ENCODE data around the gene SUN1.
A peak's percentile ranks its signal among the peaks of the same experiment; 100 is the strongest.

SUN1 gene

DNA sequence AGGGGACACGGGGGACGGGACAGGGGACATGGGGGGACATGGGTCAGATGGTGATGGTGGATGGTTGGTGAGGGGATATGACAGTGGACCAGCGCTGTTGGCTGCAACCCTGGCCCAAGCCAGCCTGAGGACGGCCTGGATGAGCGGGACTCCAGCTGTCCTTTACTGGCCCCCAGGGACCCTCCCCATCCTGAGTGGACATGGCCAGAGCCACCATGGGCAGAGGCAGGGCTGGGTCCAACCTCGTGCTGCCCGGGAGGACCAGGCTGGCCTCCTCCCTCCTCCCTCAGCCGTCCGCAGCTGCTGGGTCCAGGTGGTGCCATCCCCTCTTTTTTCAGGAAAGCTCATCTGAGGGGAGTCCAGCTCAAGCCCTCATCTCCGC is 74.5 kb downstream of the SUN1 start:
- no peak for DNase-seq (ENCODE audit: low read depth in 2 of 2)

DNA sequence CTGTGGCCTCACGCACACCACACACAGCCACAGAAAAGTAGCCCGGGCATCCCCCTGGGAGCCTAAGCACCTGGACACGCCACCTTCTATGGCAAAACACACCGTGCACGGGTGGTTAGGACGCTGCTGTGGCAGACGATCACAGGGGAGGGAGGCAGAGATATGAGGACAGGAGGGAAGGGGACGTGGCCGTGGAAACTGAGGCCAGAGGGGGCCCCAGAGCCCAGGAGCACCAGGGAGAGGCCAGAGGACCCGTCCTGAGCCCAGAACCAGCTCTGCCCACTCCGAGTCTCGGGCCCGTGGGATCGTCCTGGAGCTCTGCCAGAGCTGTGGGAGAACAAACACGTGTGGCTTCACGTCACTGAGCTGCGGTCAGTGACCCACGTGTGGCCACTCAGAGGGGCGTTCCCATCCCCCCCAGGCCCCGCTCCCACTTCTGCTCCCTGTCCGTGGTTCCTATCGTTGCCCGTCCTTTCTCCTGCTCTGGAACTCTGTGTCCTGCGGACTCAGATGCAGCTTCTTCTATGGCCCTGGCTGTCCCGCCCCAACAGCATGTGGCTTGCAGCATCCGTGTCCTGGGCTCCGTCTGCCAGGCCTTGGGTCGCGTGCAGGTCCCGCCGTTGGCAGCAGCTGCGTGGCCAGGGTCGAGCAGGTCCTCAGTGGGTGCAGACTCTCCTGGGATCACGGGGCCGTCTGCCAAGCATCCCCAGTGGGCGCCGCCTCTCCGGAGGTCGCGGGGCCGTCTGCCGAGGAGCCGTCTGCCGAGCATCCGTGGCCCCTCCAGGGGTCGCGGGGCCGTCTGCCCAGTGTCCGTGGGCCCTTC is 75.1 kb downstream of the SUN1 start:
- no peak for DNase-seq (ENCODE audit: low read depth in 2 of 2)

- DNase-seq (ENCODE audit: low read depth in 2 of 2), result no peak
These were observed 75.9 kb downstream of the SUN1 start for GRCh38 chr7:908159-908581.

DNA sequence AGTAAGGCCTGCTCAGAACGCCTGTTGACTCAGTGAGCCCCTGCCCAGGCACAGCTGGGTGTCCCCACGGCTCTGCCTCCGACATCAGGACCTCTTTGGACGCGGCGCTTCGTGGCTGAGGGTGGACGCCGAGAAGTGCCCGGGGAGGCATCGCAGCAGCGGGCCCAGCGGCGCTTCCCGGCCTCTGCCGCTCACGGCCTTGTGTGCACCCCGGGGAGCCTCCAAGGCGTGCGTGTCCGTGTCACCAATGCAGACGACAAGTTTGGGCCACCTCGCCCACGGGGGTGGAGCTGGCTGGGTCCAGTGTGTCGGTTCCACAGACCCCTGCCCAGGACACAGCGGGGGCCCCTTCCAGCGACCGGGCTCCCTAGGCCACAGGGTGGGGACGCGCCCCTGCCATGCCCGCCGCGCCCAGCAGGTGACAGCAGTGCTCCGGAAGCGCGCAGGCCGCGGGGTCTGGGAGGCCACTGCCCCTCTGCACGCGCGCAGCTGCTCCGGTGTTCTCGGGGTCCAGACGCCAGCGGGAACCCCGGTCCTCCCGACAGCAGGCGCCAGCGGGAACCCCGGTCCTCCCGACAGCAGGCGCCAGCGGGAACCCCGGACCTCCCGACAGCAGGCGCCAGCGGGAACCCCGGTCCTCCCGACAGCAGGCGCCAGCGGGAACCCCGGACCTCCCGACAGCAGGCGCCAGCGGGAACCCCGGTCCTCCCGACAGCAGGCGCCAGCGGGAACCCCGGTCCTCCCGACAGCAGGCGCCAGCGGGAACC is 76.5 kb downstream of the SUN1 start:
- DNase-seq (ENCODE audit: low read depth in 2 of 2), result peak; percentile 53 to 57

DNA sequence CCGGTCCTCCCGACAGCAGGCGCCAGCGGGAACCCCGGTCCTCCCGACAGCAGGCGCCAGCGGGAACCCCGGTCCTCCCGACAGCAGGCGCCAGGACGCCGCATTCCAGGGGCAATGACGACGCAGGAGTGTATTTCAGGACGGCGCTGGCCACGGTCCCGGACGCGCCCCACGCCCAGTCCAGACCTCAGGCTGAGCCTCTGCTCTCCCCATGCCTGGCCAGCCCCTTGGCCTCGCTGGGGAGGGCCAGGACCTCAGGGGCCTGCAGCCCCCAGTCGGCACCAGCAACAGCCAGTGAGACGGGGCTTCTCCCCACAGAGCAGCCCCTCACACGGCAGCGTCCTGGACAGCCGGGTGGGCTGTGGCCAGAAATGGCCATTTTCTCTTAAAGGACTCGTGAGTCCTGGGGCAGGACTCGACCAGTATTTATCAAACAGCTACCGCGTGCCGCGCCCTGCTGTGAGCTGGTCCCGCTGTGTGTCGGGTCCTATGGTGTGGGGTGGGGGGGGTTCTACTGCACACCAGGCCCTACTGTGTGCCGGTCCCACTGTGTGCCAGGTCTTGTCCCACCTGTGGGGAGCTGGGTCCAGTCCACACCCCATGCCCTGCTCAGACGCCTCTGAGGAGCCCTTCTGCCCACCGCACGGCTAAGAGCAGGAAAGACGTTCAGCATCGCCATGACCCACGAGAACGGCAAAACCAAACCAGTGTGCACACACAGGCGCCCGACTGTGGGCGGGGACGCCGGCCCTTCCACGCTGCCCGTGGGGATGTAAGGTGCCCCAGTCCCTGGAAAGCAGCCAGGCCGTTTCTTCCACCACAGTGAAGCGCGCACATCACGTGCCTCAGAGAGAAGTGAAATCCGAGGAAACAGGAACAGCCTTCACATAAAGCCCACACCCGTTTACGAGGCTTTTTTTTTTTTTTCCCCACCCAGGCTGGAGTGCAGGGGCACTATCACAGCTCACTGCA is 77.4 kb downstream of the SUN1 start:
- DNase-seq (ENCODE audit: low read depth in 2 of 2), result no peak

GRCh38 chr7:910441-910861 is 78.2 kb downstream of the SUN1 start:
- DNase-seq (ENCODE audit: low read depth in 2 of 2), result no peak

GRCh38 chr7:910931-911431 is 78.7 kb downstream of the SUN1 start:
- no peak for DNase-seq (ENCODE audit: low read depth in 2 of 2)

DNA sequence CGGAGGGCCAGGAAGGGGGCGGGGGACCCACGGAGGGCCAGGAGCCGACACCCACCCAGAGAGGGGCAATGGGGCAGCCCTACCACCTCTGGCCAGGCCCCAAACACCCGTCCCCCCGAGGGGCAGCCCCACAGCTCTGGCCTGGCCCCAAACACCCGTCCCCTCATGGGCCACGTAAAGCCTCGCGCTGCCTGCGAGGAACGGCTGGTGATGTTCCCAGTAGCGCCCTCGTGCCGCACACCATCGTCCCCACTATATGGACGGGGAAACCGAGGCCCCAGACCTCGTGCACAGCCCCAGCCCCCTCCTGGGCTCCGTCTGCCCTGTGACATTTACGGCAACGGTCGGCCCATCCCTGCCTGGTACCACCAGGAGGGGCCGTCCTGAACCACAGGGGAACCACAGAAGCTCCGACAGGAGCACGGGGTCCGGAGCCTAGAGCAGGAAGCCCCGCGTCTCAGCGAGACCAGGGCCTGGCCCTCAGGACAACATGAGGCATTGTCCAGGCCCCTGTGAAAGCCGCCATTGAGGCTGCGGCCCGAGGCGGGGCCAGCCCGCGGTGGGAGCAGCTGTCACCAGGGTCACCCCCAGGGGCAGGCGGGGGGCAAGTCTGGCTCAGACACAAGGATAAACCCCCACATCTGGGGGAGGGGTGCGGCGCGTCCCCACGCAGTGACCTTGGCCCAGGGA is 79.7 kb downstream of the SUN1 start:
- DNase-seq (ENCODE audit: low read depth in 2 of 2), result no peak

DNA sequence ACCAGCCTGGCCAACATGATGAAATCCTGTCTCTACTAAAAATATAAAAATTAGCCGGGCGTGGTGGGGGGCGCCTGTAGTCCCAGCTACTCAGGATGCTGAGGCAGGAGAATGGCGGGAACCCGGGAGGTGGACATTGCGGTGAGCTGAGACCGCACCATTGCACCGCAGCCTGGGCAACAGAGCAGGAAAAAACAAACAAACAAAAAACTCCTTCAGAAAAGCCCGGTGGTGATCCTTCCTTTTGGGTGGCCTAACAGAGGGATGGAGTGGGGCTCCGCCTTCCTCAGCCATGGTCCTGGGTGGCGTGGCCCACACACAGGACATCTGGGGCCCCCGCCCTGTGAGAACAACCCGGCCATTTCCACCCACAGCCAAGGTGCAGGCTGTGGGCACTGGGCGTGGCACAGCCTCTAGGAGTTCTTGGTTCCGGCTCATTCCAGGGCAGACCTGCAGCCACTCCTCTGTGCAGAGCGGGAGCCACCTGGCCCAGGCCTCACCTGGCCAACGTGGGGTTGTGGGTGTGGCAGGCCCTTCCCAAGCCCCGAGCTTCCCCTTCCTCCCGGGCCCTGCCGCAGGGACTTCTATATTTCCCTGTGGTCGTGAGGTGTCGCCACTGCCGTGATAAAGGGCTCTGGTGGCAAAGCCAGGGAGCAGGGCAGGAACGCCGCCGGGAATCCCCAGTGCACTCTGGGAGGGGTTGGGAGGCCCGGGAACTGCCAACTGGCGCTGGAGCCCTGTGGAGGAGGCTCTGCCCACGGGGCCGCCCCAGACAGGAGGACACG is 81.7 kb downstream of the SUN1 start:
- no peak for DNase-seq (ENCODE audit: low read depth in 2 of 2)

GRCh38 chr7:914521-915194 is 82.4 kb downstream of the SUN1 start:
- DNase-seq (ENCODE audit: low read depth in 2 of 2), result no peak

DNA sequence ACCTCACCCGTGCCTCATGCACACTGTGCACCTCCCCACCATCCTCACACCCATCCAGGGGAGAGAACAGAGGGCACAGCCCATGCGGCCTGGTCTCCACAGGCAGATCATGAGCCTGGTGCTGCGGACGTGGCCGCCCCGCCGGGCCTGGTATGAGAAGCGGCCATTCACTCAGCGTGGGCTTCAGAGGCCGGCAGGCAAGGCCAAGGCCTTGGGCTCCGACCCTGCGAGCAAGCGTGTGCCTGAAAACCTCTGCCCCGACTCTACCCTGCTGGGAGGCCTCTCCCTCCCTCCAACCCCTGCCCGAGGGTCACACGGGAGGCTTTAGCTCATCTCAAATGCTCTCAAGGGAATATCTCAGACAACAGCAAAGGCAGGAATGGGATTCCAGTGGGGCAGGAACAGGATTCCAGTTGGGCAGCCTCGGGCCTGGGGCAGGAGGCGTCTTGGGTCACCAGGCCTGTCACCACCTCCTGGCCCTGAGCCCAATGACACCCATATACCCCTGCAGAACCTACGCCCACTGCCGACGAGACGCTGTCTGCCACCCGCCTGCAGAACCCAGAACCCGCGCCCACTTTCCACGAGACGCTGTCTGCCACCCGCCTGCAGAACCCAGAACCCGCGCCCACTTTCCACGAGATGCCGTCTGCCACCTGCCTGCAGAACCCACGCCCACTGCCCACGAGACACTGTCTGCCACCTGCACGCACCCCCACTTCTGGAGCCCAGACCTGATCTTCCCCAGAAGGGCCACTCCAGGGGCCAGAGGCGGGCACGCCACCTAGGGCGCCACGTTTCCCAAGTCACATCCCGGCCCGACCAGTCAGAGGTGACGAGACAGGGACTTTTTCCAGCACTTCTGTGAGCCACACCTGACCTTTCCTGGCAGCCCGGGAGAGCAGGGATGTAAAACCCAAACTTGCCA is 83.3 kb downstream of the SUN1 start:
- DNase-seq (ENCODE audit: low read depth in 2 of 2), result no peak

GRCh38 chr7:916291-916941 is 84.1 kb downstream of the SUN1 start:
- no peak for DNase-seq (ENCODE audit: low read depth in 2 of 2)

- no peak for DNase-seq (ENCODE audit: low read depth in 2 of 2)
These were observed 85.2 kb downstream of the SUN1 start for GRCh38 chr7:917255-918117.

- no peak for DNase-seq (ENCODE audit: low read depth in 2 of 2)
These were observed 85.8 kb downstream of the SUN1 start for GRCh38 chr7:918118-918425.

GRCh38 chr7:918441-919113 is 86.3 kb downstream of the SUN1 start:
- DNase-seq (ENCODE audit: low read depth in 2 of 2), result no peak

DNA sequence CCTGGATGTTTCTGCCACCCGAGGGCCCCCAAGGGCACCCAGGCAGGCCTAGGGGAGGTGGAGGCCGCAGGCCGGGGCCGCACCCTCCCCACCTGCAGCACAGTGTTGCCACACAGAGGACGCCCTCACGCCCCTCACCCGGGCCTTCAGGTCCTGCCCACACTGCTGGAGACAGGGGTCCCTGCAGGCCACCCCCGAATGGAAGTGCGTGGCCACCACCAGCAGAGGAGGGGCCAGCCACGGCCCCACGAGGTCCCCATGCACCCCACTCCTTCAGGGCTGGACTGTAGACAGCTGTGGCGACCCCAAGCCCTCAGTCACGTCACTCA is 86.8 kb downstream of the SUN1 start:
- no peak for DNase-seq (ENCODE audit: low read depth in 2 of 2)

- no peak for DNase-seq (ENCODE audit: low read depth in 2 of 2)
These were observed 87.7 kb downstream of the SUN1 start for GRCh38 chr7:919924-920341.
